HepG2 (cell line): Measurements from ENCODE around the gene EMP2. TPM values are rescaled to one million over a fixed set of nuclear protein-coding genes. Genes with fewer than 3 reads are reported as not detected.

Source experiments
- CAMTA2 ChIP-seq: sonication (generic); formaldehyde crosslinking; IDR thresholded peaks from 2 replicates; pipeline ENCODE4 v1.4.0; 2020; ENCODE audit warnings: mild to moderate bottlenecking, missing genetic modification reagents, borderline replicate concordance
- FOXK1 ChIP-seq: sonication (generic); formaldehyde crosslinking; IDR thresholded peaks from 2 replicates; pipeline ENCODE4 v1.4.0; 2020; ENCODE audit warnings: low read depth, missing genetic modification reagents, borderline replicate concordance
- ISL2 ChIP-seq: sonication (generic); formaldehyde crosslinking; IDR thresholded peaks from 2 replicates; pipeline ENCODE4 v1.5.0; 2020; ENCODE audit warnings: missing genetic modification reagents
- MTF2 ChIP-seq: sonication (generic); formaldehyde crosslinking; IDR thresholded peaks from 2 replicates; pipeline ENCODE4 v1.5.0; 2020; ENCODE audit warnings: missing genetic modification reagents, borderline replicate concordance
- NFE2L2 ChIP-seq: fragments of 150-350 bp; IDR thresholded peaks from 2 replicates; pipeline ENCODE4 v1.6.1; 2014; ENCODE audit warnings: low read length
- NRL ChIP-seq: sonication (generic); formaldehyde crosslinking; IDR thresholded peaks from 2 replicates; pipeline ENCODE4 v1.5.0; 2020; ENCODE audit warnings: missing genetic modification reagents, mild to moderate bottlenecking, moderate library complexity, borderline replicate concordance
- PHF5A ChIP-seq: IDR thresholded peaks from one replicate; pipeline ENCODE4 v1.6.1; 2018; ENCODE audit warnings: low read depth, missing genetic modification reagents; ENCODE audit not compliant: unreplicated experiment
- RFX3 ChIP-seq: IDR thresholded peaks from 2 replicates; pipeline ENCODE4 v1.6.1; 2016; ENCODE audit warnings: missing biosample characterization, missing genetic modification reagents
- RXRB ChIP-seq: IDR thresholded peaks from 2 replicates; pipeline ENCODE4 v1.6.1; 2016; ENCODE audit warnings: borderline replicate concordance, missing genetic modification reagents, missing compliant biosample characterization
- SALL1 ChIP-seq: sonication (generic); formaldehyde crosslinking; IDR thresholded peaks from 2 replicates; pipeline ENCODE4 v1.8.0; 2022; ENCODE audit warnings: mild to moderate bottlenecking, missing genetic modification reagents
- SIX1 ChIP-seq: sonication (generic); formaldehyde crosslinking; IDR thresholded peaks from 2 replicates; pipeline ENCODE4 v1.4.0; 2020; ENCODE audit warnings: missing genetic modification reagents, borderline replicate concordance
- TRAFD1 ChIP-seq: sonication (generic); formaldehyde crosslinking; IDR thresholded peaks from 2 replicates; pipeline ENCODE4 v1.5.1; 2020; ENCODE audit warnings: missing genetic modification reagents, mild to moderate bottlenecking, borderline replicate concordance
- ZBTB21 ChIP-seq: sonication (generic); formaldehyde crosslinking; IDR thresholded peaks from 2 replicates; pipeline ENCODE4 v1.4.0; 2020; ENCODE audit warnings: missing genetic modification reagents
- ZBTB7A ChIP-seq: sonication (generic); formaldehyde crosslinking; IDR thresholded peaks from 2 replicates; pipeline ENCODE4 v1.8.0; 2022; ENCODE audit warnings: mild to moderate bottlenecking, missing genetic modification reagents
- ZC3H13 ChIP-seq: sonication (generic); formaldehyde crosslinking; IDR thresholded peaks from 2 replicates; pipeline ENCODE4 v1.8.1; 2023; ENCODE audit warnings: mild to moderate bottlenecking, missing genetic modification reagents, moderate library complexity
- ZFY ChIP-seq: sonication (generic); formaldehyde crosslinking; IDR thresholded peaks from 2 replicates; pipeline ENCODE4 v1.4.0; 2020; ENCODE audit warnings: missing genetic modification reagents
- ZNF550 ChIP-seq: sonication (generic); formaldehyde crosslinking; IDR thresholded peaks from 2 replicates; pipeline ENCODE4 v1.4.0; 2020; ENCODE audit warnings: mild to moderate bottlenecking, missing genetic modification reagents, borderline replicate concordance
- ZNF577 ChIP-seq: sonication (generic); formaldehyde crosslinking; IDR thresholded peaks from 2 replicates; pipeline ENCODE4 v1.4.0; 2020; ENCODE audit warnings: mild to moderate bottlenecking, low read depth, missing genetic modification reagents, borderline replicate concordance
- polyA plus RNA-seq, 8 experiments: library from polyadenylated mRNA; depleted of rRNA in 3 of 8; stranded (reverse) in 7 of 8; unstranded in 1 of 8; fragments of >200 nt; fragmentation: Illumina TruSeq in 4 of 8; extraction: Trizol in 4 of 8; gene quantifications; 2 replicates each; pipeline versions ENCODE4 v1.2.1 to v1.2.3, GENCODE V29; 2011 to 2016; ENCODE audit warnings: low read depth in 4 of 8, missing spikeins in 1 of 8, mixed read lengths in 1 of 8; ENCODE audit not compliant: insufficient read depth in 1 of 8
- total RNA-seq, 5 experiments: library from RNA; depleted of rRNA; stranded (reverse); fragments of >200 nt; fragmentation: Illumina TruSeq; extraction: Trizol; gene quantifications; 2 replicates each; pipeline ENCODE4 v1.2.3, GENCODE V29; 2016; ENCODE audit warnings: low read depth in 1 of 5
- TF ChIP-seq, protein P1 (sequence below): sonication (generic); formaldehyde crosslinking; IDR thresholded peaks from 2 replicates; pipeline ENCODE4 v1.5.1; 2020; ENCODE audit warnings: mild to moderate bottlenecking, missing genetic modification reagents, borderline replicate concordance

The EMP2 gene
- total and polyA plus RNA-seq, 2 of the 13 experiments (the other 11 are each of a cell fraction or from before 2014, with no cell fraction given), result 24.6 to 91.2 TPM

GRCh38 chr16:10610499-10611184 is 30.2 kb upstream of the EMP2 start (continued):
- TF ChIP-seq ZNF550 (CRISPR knock-in tag), result no peak
- no peak for TF ChIP-seq ZC3H13
- no peak for TF ChIP-seq CAMTA2 (CRISPR knock-in tag)
- no peak for TF ChIP-seq ZBTB7A (CRISPR knock-in tag)
- no peak for TF ChIP-seq NRL (CRISPR knock-in tag)
- TF ChIP-seq SALL1 (CRISPR knock-in tag), result peak; percentile 83
- peak; percentile 52 for TF ChIP-seq ZFY (CRISPR knock-in tag)
- TF ChIP-seq FOXK1 (CRISPR knock-in tag), result 0 out of 2 replicates have a peak, but pooled peaks have one; percentile 70
- peak; percentile 2; the same call in 1 of the 2 replicates for TF ChIP-seq MTF2
- peak; percentile 87; the same call in 1 of the 2 replicates for TF ChIP-seq RXRB (CRISPR knock-in tag)
- peak; percentile 7; the same call in 1 of the 2 replicates for TF ChIP-seq RFX3 (CRISPR knock-in tag)
- peak; percentile 84 for TF ChIP-seq ZBTB21
- TF ChIP-seq ZNF577, result no peak
- no peak; the same call in 1 of the 2 replicates for TF ChIP-seq SIX1 (CRISPR knock-in tag)
- TF ChIP-seq, protein P1, sequence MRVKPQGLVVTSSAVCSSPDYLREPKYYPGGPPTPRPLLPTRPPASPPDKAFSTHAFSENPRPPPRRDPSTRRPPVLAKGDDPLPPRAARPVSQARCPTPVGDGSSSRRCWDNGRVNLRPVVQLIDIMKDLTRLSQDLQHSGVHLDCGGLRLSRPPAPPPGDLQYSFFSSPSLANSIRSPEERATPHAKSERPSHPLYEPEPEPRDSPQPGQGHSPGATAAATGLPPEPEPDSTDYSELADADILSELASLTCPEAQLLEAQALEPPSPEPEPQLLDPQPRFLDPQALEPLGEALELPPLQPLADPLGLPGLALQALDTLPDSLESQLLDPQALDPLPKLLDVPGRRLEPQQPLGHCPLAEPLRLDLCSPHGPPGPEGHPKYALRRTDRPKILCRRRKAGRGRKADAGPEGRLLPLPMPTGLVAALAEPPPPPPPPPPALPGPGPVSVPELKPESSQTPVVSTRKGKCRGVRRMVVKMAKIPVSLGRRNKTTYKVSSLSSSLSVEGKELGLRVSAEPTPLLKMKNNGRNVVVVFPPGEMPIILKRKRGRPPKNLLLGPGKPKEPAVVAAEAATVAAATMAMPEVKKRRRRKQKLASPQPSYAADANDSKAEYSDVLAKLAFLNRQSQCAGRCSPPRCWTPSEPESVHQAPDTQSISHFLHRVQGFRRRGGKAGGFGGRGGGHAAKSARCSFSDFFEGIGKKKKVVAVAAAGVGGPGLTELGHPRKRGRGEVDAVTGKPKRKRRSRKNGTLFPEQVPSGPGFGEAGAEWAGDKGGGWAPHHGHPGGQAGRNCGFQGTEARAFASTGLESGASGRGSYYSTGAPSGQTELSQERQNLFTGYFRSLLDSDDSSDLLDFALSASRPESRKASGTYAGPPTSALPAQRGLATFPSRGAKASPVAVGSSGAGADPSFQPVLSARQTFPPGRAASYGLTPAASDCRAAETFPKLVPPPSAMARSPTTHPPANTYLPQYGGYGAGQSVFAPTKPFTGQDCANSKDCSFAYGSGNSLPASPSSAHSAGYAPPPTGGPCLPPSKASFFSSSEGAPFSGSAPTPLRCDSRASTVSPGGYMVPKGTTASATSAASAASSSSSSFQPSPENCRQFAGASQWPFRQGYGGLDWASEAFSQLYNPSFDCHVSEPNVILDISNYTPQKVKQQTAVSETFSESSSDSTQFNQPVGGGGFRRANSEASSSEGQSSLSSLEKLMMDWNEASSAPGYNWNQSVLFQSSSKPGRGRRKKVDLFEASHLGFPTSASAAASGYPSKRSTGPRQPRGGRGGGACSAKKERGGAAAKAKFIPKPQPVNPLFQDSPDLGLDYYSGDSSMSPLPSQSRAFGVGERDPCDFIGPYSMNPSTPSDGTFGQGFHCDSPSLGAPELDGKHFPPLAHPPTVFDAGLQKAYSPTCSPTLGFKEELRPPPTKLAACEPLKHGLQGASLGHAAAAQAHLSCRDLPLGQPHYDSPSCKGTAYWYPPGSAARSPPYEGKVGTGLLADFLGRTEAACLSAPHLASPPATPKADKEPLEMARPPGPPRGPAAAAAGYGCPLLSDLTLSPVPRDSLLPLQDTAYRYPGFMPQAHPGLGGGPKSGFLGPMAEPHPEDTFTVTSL, result peak; percentile 90; the same call in 1 of the 2 replicates
- TF ChIP-seq ISL2, result peak; percentile 89
- TF ChIP-seq PHF5A (CRISPR knock-in tag), result peak; percentile 75
- peak; percentile 64; the same call in 1 of the 2 replicates for TF ChIP-seq NFE2L2
- peak; percentile 83 for TF ChIP-seq TRAFD1
